Measurements from ENCODE around the gene TP53RK.

DNA sequence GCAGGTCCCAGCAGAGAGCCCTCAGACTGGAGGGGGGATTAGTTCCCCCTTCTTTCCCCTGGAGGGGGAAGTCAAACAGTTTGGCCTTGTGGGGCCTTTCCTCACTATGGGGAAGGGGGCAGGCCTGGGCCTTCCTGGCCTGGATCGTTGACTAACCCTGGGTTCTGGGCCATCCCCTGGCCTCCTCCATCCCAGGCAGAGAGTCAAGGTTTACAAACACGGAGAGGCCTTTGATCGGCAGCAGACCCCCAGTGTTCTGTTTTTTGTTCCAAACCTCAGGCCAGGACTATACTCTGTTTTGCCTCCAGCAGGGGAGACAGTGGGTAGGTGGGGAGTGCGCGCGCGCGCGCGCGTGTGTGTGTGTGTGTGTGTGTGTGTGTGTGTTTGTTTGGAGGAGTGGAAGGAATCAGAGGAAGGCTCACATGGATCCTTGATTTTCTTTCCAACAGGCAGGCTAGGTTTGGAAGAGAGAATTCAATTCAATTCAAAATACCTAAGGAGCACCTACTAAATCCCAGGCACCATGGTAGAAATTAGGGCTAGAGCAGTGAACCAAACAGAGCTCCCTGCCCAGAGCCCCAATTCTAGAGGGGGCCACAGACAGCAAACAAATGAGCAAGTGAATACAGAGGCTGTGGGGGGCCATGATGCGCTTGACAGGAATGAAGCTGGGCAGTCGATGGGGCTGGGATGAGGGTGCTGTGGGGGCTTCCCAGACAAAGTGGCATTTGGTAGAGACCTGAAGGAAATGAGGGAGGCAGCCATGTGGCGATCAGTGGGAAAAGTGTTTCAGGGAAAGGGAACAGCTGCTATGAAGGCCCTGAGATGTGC, 14.8 kb downstream of the TP53RK start:
- TF ChIP-seq POLR2A (IDR thresholded peaks at IDR 0.05) (no peak), EP300 (IDR thresholded peaks at IDR 0.05) (no peak), POLR2AphosphoS5 (IDR thresholded peaks at IDR 0.05) (no peak)
- TF ChIP-seq, protein P1, sequence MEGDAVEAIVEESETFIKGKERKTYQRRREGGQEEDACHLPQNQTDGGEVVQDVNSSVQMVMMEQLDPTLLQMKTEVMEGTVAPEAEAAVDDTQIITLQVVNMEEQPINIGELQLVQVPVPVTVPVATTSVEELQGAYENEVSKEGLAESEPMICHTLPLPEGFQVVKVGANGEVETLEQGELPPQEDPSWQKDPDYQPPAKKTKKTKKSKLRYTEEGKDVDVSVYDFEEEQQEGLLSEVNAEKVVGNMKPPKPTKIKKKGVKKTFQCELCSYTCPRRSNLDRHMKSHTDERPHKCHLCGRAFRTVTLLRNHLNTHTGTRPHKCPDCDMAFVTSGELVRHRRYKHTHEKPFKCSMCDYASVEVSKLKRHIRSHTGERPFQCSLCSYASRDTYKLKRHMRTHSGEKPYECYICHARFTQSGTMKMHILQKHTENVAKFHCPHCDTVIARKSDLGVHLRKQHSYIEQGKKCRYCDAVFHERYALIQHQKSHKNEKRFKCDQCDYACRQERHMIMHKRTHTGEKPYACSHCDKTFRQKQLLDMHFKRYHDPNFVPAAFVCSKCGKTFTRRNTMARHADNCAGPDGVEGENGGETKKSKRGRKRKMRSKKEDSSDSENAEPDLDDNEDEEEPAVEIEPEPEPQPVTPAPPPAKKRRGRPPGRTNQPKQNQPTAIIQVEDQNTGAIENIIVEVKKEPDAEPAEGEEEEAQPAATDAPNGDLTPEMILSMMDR (IDR thresholded peaks at IDR 0.05) = no peak

Measured in suprapubic skin (tissue), 4 donors.